NCI-H2107 treated with DMSO at 0.1 percent for 48 hours (cell line): ENCODE measurements around the gene SHC4.
A peak's percentile ranks its signal among the peaks of the same experiment; 100 is the strongest.
"Not testable (repeated sequence)": the region's sequence is repeated elsewhere in the genome, so short reads cannot be mapped to it uniquely, and the experiment has no call there.

ENCODE experiments used
- DNase-seq: peaks from one replicate; lab custom pipeline; 2025; ENCODE audit not compliant: unreplicated experiment; lab: John Stamatoyannopoulos, UW

SHC4 gene

GRCh38 chr15:48855501-48856440 lies 107.9 kb downstream of the SHC4 start:
- DNase-seq, result no peak

- not testable (repeated sequence) for DNase-seq
Measured at GRCh38 chr15:48854434-48854833, 109.3 kb downstream of the SHC4 start.

DNA sequence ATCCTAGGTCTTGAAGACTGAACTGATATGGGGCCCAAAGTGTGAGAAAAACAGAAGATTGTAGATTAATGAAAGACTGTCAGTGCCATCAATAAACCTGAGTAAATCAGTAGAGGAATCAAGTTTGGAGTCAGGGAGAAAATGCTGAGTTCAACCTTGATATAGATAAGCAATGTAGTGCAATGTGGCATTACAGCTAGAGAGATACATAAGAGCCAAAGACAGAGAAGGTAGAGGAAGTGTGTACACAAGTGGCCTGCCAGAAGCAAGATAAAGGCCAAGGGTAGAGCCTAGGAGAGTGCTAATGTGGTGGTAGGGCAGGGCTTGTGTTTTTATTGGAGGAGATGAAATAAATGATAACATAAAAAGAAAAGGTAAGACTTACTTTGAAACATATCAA lies 111.8 kb downstream of the SHC4 start:
- DNase-seq, result no peak

DNA sequence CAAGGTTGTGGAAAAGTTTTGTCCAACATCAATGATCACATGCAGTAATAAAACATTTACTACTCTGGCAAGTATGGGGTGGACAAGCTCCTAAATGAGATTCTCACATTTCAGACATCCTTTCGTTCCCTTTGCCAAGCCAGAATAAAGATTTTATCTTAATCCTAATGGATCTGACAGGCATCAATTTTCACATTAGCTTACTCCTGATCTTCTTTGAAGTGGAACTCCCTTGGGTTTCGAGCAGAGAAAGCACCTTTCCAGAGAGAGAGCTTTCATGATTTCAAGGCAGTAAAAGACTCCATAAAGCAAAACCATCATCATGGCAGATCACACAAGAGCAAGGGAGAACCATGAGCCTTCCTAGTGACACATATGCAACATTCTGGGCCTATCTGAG lies 113.1 kb downstream of the SHC4 start:
- no peak for DNase-seq

DNA sequence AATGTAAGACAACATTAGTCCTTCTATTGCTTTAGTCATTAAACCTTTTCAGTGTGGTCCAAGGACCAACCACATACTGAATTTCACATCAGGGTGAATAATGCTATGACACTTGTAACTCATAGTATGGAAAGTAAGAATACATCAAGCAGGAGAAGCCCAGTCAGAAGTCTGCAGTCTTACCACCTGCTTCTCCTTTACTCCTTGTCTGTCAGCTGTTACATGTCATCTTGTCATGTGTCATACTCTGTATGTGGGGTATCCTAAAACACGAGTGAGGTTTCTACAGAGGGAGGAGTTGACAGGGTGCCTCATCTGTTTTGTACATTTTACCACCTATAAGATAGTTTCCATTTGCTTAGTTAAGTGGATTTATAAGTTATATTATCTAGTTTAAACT lies 118.6 kb downstream of the SHC4 start:
- no peak for DNase-seq

- DNase-seq, result no peak
Measured at GRCh38 chr15:48842501-48842900, 121.2 kb downstream of the SHC4 start.

DNA sequence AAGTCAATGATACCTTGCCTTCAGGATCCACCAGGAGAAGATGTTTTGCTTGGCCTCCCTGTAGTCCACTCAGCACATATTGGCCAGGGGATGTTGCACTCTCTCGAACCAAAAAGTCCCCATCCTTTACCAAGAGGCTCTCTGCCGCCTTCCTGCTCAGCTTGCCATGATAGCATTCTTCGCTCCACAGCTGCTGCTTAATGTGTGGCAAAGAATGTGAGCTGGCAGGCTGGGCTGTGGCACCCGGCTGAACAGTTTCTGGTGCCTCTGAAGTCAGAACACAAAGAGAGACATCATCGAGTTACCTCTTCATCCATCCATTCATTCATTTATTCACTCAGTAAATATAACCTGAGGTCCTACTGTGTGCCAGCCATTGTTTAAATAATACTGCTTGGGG lies 129.0 kb downstream of the SHC4 start:
- DNase-seq, result no peak

GRCh38 chr15:48833526-48834239 lies 130.0 kb downstream of the SHC4 start:
- no peak for DNase-seq

DNA sequence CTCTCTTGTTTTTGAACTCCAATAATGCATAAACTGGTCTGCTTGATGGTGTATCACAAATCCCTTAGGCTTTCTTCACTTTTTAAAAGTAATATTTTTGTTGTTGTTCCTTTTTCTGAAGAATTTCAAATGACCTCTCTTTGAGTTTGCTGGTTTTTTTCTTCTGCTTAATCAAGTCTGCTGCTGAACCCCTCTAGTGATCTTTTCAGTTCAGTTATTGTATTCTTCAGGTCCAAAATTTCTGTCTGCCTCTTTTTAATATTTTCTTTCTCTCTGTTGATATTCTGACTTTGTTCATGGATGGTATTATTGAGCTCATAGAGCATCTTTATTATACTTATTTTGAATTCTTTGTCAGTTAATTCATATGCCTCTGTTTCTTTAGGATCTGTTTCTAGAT lies 131.1 kb downstream of the SHC4 start:
- DNase-seq, result no peak

DNA sequence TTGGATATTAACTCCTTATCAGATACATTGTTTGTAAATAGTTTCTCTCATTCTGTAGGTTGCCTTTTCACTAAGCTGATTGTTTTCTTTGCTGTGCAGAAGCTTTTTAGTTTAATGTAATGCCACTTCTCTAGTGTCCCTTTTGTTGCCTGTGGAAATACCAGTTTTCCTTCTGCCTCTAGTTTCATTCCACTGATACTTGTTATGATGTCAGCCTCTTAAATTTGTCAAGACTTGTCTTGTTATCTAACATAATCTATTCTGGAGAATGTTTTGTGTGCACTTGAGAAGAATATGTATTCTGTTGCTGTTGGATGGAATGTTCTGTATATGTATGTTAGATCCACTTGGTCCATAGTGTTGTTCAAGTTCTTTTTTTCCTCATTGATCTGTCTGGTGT lies 134.8 kb downstream of the SHC4 start:
- no peak for DNase-seq

- DNase-seq, result no peak
Measured at GRCh38 chr15:48828471-48828870, 135.2 kb downstream of the SHC4 start.

DNA sequence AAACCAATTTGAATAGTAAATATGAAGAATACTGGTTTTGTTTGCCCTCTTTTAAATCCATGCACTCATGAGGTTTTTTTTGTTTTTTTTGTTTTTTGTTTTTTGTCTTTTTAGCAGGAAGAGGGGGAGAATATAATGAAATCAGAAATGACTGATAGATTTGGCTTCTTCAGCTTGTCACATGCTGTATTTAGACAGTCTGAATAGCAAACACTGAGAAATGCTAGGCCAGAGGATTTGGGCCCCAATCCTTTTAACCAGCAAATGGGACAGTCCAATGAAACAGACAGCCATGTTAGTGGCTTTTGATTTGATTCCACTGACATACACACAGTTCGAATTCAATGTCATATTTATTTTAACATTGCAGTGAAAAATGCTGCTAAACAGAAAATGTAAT lies 138.6 kb downstream of the SHC4 start:
- DNase-seq, result no peak

GRCh38 chr15:48823706-48824105 lies 140.0 kb downstream of the SHC4 start:
- DNase-seq, result no peak

DNA sequence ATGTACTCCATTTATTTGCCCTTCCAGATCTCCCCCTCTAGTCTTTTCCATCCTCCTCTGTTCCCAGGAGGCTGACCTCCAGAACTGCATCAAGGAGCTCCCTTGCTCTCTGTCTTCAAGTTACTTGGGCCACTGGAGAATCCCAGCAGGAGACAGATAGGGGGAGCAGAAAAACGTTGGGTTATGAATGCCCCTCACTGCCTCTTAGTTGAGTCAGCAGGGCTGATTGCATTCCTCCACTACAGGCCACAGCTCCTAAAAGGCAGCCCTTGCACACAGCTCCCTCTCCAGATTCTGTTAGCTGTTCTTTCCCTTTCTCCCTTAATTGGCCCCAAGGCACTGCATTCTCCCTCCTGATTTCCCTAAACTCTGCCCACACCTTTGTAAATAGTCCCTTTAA lies 140.5 kb downstream of the SHC4 start:
- no peak for DNase-seq

- DNase-seq, result no peak
Measured at GRCh38 chr15:48814286-48814685, 149.4 kb downstream of the SHC4 start.

DNA sequence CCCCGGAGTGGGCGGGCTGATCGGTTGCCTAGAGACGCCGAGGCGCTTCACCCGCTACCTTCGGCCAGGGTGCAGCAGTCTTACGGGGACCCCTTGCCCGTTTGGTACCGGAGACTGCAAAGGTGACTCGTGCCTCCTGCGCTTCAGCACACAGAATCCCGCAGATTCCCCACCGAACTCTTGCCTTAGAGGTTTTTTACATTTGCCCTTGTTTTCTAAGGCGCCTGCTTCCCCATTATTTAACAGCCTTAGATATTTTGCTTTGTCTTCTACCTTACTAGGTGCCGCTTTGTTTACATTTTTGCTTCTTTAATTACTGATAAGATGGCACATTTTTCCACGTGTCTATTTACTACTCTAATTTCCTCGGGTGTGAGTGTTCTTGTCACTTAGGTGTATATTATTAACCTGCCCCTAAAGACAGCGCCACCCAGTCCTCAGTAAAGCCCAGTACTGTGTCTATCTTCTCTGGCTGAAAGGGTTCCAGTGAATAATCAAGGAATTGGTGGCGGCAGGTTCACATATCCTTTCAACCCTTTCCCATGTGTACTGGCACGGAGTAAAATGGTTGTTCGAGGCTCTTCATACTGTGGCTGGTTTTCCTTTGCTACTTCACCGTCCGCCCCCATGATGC lies 152.3 kb downstream of the SHC4 start:
- peak; percentile 46 for DNase-seq

GRCh38 chr15:48810414-48811324 lies 153.1 kb downstream of the SHC4 start, which contains the start of gene CEP152:
TSS of gene CEP152 (minus strand) at chr15:48811069. CDS start at chr15:48805649, 5,420 bp downstream.
- peak; percentile 95 for DNase-seq

GRCh38 chr15:48806151-48806550 lies 157.6 kb downstream of the SHC4 start:
- DNase-seq, result peak; percentile 40

DNA sequence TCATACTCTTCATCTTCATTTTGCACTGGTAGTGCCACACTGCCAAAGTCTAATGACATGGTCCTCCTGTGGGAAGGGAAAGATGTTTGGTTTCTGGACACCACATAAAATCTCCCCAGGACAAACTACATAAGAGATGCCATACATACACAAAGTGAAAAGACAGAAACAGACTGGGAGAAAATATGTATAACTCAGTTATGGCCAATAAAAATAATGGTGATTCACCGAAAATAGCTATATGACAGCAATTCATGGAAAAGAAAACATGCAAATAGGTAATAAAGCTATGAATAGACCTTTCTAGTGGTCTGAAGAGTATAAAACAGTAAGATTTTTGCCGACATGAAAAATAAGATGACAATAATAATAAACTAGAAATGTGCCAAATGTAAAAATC lies 158.1 kb downstream of the SHC4 start:
- DNase-seq, result no peak

DNA sequence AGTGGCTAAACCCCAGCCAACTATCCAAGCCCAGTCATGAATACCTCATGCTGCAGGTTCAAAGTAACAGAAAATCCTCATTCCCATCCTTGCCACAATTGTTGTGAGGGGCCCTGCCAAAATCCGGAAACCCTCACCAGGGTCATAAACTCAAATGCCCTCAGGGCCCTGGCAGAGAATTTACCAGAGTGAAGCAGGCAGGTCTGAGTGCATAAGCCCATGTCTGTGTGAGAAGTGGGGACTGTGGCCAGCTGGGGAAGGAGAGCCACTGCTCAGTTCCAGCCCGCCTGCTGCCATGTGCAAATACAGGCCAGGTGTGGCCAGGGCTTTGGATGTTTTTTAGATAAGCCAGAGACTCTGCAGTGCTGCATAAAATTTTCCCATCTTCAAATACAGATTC lies 159.8 kb downstream of the SHC4 start:
- no peak for DNase-seq

DNA sequence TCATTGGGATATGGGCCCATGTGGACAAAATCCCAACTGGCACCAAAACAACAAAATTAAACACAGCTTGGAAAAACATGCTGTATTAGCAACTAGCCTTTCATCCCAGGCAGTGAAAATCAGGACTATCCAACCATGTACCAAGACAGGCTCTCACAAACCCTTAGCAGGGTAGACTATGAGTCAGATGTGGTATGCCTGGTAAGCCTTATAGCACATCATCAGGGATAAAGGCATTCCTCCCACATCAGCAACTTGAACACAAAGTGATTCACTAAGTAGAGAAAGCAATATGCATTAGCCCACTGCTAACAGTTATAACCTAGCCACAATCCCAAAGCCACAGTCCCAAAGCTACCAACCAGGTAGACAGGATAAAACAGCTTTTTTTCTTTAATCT lies 160.9 kb downstream of the SHC4 start:
- no peak for DNase-seq
